NCI-H2227 treated with DMSO at 0.1 percent for 48 hours (cell line): ENCODE measurements around the gene TSPYL1.
"Not testable (repeated sequence)": the region's sequence is repeated elsewhere in the genome, so short reads cannot be mapped to it uniquely, and the experiment has no call there.

Experiments used
- DNase-seq: peaks from one replicate; lab custom pipeline; 2025; lab: John Stamatoyannopoulos, UW

Gene TSPYL1

GRCh38 chr6:116279232-116280160, at the start of gene TSPYL1:
Gene TSPYL1, minus strand, starts transcription at chr6:116279930. Its CDS starts 100 bp downstream, at chr6:116279830.
- DNase-seq, result peak; percentile 84

DNA sequence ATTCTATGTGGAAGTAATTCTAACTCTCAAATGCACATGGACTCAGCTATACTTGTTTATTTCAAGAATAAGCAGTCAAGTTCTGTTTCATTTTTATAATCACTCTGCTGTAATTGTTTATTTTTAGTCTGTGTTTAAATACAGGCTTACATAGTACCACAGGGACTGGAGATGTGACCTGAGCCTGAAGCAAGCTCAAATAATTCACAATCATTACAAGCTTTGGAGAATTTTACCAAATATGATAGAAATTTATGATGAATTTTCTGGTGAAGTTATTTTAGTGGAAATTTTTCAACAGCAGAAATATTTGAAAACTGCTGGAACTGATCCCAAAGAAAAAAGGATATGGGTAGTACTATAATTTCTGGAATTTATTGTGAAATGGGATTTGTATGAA, 49.4 kb upstream of the TSPYL1 start:
- no peak for DNase-seq

DNA sequence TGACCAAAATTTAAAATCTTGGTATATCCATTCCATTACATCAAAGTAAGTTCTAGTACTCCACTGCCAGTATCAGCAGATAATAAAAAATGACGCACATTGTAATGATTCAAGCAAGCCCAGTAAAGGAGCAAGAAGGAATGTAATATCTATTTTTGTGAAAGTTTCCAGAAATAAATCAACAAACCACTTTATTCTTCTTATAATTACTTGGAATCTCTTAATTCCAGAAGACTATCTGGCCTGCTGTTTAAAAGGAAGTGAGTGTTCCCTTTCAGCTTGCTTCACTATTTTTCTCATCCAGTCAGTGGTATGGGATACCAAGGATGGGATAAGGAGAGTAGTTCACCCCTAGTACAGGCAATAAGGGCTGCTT, 48.8 kb upstream of the TSPYL1 start:
- DNase-seq, result no peak

DNA sequence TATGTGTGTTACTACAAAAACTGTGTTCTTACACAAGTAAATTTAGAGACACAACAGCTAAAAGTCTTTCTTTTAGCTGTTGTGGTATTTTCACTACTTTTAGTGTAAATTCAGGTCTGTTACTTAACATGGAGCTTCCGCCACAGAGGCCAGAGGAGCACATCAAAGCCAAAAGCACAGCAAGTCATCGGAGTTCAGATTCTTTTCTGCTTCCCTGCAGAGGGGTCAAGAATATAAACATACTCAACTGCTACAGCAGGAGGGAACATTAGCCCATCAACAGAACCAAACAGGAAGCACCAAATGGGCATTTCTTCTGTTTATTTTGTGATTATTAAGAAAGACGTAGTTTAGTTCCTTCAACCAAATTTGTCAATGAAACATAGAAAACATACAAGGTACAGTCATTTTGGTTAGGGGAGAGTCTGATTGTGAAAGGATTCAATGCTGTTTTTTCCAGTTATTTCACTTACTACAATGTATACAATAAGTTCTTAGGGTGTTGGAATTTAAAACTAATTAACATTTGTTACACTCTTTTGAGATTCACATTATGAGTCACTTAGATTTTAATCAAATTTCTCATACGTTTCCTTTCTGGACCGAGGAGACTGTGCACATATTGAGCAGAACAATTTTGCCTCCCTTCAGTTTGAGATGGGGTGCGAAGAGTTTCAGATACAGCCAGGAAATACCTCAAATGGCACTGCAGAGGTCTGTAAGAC, 48.2 kb upstream of the TSPYL1 start:
- no peak for DNase-seq

- no peak for DNase-seq
These were observed 47.3 kb upstream of the TSPYL1 start for GRCh38 chr6:116326996-116327395.

GRCh38 chr6:116326181-116326671, 46.5 kb upstream of the TSPYL1 start:
- DNase-seq, result no peak

GRCh38 chr6:116325634-116326132, 46.0 kb upstream of the TSPYL1 start:
- not testable (repeated sequence) for DNase-seq

GRCh38 chr6:116323863-116324262, 44.1 kb upstream of the TSPYL1 start:
- DNase-seq, result no peak

DNA sequence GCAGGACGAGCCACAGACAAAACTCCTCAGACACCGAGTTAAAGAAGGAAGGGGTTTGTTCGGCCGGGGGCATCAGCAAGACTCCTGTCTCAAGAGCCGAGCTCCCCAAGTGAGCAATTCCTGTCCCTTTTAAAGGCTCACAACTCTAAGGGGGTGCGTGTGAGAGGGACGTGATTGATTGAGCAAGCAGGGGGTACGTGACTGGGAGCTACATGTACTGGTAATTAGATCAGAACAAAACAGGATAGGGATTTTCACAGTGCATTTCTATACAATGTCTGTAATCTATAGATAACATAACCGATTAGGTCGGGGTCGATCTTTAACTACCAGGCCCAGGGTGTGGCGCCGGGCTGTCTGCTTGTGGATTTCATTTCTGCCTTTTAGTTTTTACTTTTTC, 42.2 kb upstream of the TSPYL1 start:
- not testable (repeated sequence) for DNase-seq

GRCh38 chr6:116316772-116317467, 37.2 kb upstream of the TSPYL1 start:
- DNase-seq, result no peak

DNA sequence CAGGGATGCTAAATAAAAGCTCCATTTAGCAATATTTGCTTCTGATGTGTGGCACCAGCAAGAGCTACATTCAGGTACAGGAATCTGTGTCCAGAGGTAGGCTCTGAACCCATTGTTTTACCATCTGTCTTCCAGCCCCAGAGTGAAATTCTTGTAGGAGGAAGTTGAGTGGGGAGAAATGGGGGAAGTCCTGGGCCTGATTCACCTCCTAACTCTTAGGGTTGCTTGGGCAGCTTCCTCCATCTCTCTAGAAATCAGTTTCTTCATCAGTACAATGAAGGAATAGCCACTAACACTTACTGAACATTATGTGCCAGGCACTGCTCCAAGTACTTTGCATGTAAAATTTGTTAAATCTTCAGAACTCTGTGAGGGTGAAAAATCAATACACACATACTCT, 35.1 kb upstream of the TSPYL1 start:
- no peak for DNase-seq

DNA sequence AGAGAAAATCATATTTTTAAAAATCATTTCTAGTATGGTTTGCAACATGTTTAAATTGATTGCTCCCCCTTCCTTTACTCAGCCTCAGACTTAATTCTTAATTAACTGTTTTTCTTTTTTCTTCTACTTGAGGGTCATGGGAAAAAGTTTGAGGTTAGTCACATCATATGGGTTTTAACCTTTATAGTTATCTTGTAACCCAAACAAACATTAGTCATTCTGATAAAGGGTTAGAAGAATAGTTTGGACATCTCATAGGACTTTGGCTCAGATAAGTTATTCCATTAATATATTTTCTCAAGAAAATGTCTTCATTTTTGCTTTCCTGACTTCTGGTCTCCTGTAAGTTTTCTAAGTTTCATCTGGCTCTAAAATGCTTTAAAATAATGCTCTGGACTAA, 34.5 kb upstream of the TSPYL1 start:
- no peak for DNase-seq

- DNase-seq, result no peak
These were observed 33.5 kb upstream of the TSPYL1 start for GRCh38 chr6:116313101-116313776.

DNA sequence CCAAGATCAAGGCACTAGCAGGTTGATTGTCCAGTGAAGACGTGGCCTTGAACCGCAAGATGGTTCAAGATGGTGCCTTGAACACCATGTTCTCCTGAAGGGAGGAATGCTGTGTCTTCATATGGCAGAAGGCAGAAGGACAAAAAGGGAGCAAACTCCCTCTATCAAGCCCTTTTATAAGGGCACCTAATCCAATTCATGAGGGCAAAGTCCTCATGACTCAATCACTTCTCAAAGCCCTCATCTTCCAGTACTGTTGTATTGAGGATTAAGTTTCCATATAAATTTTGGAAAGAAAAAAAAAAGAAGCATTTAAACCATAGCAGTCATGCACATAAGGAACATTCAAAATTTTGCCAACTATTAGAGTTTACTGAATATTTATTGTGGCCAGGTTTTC, 29.9 kb upstream of the TSPYL1 start:
- no peak for DNase-seq

- DNase-seq, result no peak
These were observed 29.3 kb upstream of the TSPYL1 start for GRCh38 chr6:116309001-116309400.

DNA sequence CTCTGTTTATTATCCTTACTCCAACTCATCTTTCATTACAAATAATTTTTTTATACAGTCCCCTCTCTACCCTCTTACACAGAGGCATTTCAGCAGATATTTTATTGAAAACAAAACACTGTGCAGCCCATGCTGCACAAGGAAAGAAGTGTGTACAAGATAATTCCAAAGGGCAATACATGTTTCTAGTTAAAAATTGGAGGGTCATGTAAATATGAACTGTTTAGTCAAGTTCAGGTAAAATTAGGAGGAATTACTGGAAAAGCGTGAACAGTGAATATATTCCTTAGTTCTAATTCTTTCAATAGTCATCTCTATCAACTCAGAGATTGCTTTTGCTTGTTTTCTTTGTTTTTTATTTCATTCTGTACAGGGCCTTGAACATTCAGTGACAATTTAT, 27.9 kb upstream of the TSPYL1 start:
- DNase-seq, result no peak

GRCh38 chr6:116307001-116307400, 27.3 kb upstream of the TSPYL1 start:
- DNase-seq, result no peak

DNA sequence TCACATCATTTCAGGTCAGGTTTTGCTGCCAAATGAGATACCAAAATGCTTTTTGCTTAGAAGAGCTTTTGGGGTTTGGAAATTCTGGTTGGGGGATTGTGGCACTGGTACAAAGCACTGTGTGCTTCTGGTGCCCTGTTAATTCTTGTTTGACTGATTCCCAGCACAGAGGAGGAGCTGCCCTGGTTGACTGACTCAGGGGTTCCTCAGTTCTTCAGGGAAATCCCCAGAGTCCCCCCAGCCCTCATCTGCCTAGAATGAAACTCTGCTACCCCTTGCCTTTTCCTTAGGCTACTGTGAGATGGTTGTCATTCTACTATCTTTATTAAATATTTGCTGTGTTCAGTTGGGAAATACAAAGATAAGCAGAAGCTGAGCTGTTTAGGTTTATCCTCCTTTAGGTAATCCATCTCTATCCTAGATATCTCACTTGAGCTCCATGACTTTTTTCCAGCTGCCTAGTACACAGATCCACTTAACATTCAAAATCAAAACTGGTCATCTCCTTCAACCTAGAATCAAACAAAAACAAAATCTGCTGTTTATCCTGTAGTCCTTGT, 24.9 kb upstream of the TSPYL1 start:
- DNase-seq, result no peak

GRCh38 chr6:116301104-116301503, 21.4 kb upstream of the TSPYL1 start:
- no peak for DNase-seq

DNA sequence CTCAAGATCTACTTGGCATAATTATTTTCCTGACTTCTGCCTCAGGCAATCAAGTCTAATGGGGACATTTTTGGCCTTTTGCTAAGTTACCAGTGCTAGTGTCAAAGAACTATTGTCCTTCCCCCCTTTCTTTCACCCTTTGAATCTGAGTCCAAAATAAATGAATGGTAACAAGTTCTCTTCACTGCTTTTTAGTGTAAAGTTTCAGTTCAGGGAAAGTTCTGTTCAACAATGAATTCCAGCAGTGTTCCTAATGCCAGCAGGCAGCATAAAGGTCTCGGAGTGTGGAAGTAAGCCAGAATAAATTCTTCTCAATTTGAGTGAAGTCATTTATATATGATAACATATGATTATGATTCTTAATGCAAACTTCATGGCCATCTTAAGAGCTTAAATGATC, 20.8 kb upstream of the TSPYL1 start:
- no peak for DNase-seq

- no peak for DNase-seq
These were observed 19.2 kb upstream of the TSPYL1 start for GRCh38 chr6:116298973-116299372.
